Stimulated activated memory B cell treated with anti-CD40 and anti-IgM and Interleukin-4, amounts not matched to agents 10 μg/mL and 1 μg/mL and 100 μg/mL, for 72 hours (primary cell): ENCODE data around the gene PSD4.

ENCODE experiments used
- ATAC-seq: fragments of 150-1000 bp; cut with Tn5 transposase; 2 replicates; pipeline ENCODE4 v1.10.0; 2021
- H3K27ac Mint-ChIP-seq: one replicate; pipeline ENCODE4 v1.8.0; 2022; ENCODE audit warnings: mild to moderate bottlenecking, mixed read lengths
- H3K27me3 Mint-ChIP-seq: one replicate; pipeline ENCODE4 v1.8.0; 2022; ENCODE audit warnings: mixed read lengths
- H3K36me3 Mint-ChIP-seq: one replicate; pipeline ENCODE4 v1.8.0; 2022; ENCODE audit warnings: mixed read lengths
- H3K4me1 Mint-ChIP-seq: one replicate; pipeline ENCODE4 v1.8.0; 2022; ENCODE audit warnings: mixed read lengths
- H3K4me3 Mint-ChIP-seq: one replicate; pipeline ENCODE4 v1.8.0; 2022; ENCODE audit warnings: mild to moderate bottlenecking, moderate library complexity, mixed read lengths
- H3K9me3 Mint-ChIP-seq: one replicate; pipeline ENCODE4 v1.8.0; 2022; ENCODE audit warnings: mixed read lengths

PSD4 gene

DNA sequence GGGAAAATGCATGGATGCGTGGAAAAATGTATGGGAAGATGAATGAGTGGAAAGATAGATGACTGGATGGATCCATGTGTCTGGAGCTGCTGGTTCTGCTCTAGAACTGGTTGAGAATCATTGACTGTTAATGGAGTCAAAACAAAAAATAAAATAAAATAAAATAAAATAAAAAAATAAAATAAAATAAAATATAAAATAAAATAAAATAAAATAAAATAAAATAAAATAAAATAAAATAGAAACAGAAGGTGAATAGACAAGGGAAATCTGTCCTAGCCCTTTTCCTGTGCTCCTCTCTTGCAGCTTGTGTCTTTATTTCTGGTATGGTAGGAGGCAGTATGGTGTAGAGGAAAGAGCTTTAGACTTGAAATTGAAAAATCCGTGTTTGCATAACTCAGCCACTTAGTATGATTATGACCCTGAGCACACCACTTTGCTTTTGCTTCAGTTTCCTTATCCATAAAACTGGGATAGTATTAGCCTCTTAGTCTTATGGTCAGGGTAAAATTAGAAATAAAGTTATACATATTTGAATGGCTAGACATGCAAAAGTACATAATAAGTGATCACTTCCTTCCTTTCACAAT is 51.0 kb downstream of the PSD4 start:
- Mint-ChIP-seq H3K9me3 (no peaks in the 10 kb centered on the region), H3K4me3 (no peak overlapping the region), H3K27ac (no peak overlapping the region), H3K27me3 (no peaks in the 10 kb centered on the region), H3K36me3 (no peaks in the 10 kb centered on the region), H3K4me1 (no peaks in the 10 kb centered on the region)
- no peak for ATAC-seq

DNA sequence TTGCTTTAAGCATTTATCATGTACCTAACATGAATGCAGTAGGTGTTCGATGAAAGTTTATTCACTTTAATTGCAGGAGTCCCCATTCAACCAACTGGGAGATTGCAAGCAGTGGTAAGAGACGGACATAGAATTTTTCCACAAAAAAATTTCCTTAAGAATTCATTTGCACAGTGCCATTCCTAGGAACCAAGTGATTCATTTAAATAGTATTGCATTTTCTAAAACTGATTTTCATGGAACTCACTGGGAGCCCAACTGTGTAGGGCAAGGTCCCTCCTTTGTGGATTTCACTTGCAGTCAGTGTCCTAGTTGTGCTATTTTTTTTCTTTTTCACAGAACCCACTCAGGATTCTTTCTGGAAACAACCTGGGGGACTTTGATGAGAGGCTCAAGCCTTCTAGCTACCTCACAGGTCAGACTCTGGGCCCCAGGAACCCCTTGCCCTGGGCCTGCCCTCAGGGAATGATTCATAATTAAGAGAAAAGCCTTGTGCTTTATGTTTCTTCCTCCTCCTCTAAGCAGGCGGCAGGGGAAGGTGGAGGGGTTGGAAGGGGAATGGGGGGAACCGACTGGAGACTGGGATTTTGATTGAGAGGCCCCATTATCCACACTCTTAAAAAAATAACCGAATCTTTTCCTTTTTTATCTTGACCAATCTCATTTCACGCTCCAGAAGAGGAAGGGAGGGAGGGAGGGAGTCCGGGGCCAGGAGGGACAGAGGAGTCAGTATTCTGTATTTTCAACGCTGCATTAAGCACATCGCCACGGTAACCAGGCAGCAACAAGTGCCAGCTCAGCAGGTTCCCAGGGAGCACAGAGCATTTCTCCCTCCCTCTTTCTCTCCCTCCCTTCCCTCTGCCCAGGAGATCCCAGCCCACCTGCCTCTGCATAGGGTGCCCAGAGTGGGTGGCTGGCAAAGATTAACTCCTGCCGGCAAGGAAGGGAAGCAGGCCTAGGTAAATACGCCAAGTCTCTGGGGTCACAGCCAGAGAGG is 51.8 kb downstream of the PSD4 start:
- H3K27me3 Mint-ChIP-seq: no peaks in the 10 kb centered on the region
- peaks cover 4% of the 10 kb centered on the region for H3K4me1 Mint-ChIP-seq
- H3K4me3 Mint-ChIP-seq: no peak overlapping the region
- no peaks in the 10 kb centered on the region for H3K9me3 Mint-ChIP-seq
- no peak for ATAC-seq
- H3K27ac Mint-ChIP-seq: no peak overlapping the region
- H3K36me3 Mint-ChIP-seq: no peaks in the 10 kb centered on the region

DNA sequence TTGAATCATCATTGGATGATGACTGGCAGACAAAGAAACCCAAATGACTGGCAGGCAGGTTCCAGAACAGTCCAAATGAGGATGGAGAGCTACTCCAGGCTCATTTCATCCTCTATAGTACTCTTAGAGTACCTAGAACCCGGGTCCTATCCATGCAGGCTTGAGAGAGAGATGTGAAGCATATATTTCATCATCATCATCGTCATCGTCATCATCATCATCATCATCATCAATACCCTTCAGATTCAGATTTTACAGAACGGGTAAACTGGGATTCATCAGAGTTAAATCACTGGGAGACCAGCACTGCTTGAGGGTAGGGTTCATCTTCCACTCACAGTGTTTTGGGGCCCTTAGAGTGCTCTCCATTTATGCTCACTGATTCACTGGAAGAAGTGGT is 52.7 kb downstream of the PSD4 start:
- H3K9me3 Mint-ChIP-seq: no peaks in the 10 kb centered on the region
- no peak overlapping the region for H3K27ac Mint-ChIP-seq
- H3K27me3 Mint-ChIP-seq: no peaks in the 10 kb centered on the region
- H3K4me1 Mint-ChIP-seq: peaks cover 11% of the 10 kb centered on the region
- no peaks in the 10 kb centered on the region for H3K36me3 Mint-ChIP-seq
- H3K4me3 Mint-ChIP-seq: no peak overlapping the region
- no peak for ATAC-seq

DNA sequence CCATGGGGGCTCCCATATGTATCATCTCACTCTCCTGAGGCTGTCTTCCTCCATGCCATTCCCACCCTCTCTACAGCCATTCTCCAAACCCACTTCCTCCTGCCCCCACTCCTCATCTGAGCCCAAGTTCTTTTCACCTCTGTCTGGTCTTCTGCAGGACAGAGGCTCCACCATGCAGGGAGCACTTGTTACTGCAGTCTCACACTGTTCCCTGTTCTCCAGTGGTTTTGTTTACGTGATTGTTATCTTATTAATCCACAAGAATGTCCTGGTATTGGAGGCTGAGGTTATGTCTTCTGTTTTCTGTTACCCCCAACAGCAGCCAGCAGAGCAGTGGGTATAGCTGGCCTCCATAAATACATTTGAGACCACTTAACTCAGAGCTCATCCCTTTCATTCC is 53.5 kb downstream of the PSD4 start:
- no peaks in the 10 kb centered on the region for H3K36me3 Mint-ChIP-seq
- no peaks in the 10 kb centered on the region for H3K9me3 Mint-ChIP-seq
- H3K27me3 Mint-ChIP-seq: no peaks in the 10 kb centered on the region
- H3K4me1 Mint-ChIP-seq: peaks cover 11% of the 10 kb centered on the region
- H3K27ac Mint-ChIP-seq: no peak overlapping the region
- H3K4me3 Mint-ChIP-seq: no peak overlapping the region
- no peak for ATAC-seq

DNA sequence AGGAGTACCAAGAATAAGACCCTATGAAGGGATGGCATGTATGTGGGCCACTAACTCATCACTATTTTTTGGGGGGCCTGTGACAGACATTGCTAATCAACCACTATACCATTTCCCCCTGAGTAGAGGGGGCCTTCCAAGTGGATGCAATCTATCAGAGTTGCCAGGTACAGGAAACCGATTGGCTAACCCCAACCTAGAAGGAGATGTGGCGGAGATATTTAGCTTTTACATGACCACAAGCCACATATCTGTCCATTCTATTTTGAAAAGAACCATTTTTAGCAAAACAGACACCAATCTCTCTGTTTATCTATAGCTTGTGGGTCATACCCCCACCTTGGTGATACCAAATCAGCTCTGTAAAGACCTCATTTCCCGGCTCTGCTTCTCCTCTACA is 53.9 kb downstream of the PSD4 start:
- no peaks in the 10 kb centered on the region for H3K36me3 Mint-ChIP-seq
- H3K27ac Mint-ChIP-seq: no peak overlapping the region
- no peak for ATAC-seq
- peaks cover 11% of the 10 kb centered on the region for H3K4me1 Mint-ChIP-seq
- H3K4me3 Mint-ChIP-seq: no peak overlapping the region
- H3K9me3 Mint-ChIP-seq: no peaks in the 10 kb centered on the region
- no peaks in the 10 kb centered on the region for H3K27me3 Mint-ChIP-seq

DNA sequence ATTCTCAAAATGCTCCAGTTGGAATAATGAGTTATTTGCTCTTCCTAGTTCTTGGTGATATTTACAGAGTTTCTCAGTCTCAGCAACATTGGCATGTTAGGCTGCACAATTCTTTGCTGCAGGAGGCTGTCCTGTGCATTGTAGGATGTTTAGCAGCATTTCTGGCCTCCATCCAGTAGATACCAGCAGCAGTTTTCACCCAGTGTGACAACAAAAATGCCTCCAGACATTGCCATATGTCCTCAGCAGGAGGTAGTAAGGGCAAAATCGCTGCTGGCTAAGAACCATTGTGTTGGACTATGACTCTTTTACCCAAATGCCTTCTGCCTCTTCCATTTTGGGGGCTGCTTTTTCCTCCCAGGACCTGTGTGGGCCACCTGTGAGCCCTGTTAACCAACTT is 54.6 kb downstream of the PSD4 start:
- Mint-ChIP-seq H3K27me3 (no peaks in the 10 kb centered on the region), H3K4me3 (no peak overlapping the region), H3K36me3 (no peaks in the 10 kb centered on the region), H3K9me3 (no peaks in the 10 kb centered on the region), H3K27ac (no peak overlapping the region), H3K4me1 (peaks cover 11% of the 10 kb centered on the region)
- no peak for ATAC-seq

DNA sequence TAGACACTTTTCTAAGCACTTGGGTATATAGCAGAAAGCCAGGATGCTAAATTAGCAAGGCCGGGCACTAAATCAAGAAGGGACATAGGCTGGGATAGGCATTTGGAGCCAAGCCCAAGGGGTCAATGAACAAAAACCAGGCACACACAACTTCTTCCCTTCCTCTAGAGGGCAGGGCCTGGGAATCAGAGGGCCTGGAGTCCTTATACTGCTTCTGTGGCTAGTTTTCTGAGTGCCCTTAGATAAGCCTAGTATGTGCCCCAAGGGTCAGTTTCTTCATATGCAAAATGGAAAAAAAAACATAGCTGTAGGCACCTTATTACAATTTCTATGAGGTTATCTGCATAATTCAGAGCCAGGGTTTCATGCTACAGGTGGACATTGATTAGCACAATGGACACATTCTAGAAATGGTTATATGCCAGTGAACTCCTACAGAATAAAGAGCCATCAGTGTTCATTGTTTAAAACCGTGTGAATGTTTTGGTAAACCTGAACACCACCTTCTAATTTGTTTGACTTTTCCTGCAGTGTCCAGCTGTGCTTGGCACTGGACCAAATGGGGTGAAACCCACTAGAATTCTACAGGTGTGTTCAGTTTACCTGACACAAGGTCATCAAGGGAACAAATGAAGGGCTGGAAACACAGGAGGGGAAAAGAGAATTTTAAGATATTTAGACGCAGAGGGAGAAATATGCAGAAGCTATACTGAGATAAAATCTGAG is 55.4 kb downstream of the PSD4 start:
- H3K27me3 Mint-ChIP-seq: no peaks in the 10 kb centered on the region
- H3K36me3 Mint-ChIP-seq: no peaks in the 10 kb centered on the region
- no peak overlapping the region for H3K27ac Mint-ChIP-seq
- no peaks in the 10 kb centered on the region for H3K9me3 Mint-ChIP-seq
- ATAC-seq: no peak
- peaks cover 11% of the 10 kb centered on the region for H3K4me1 Mint-ChIP-seq
- no peak overlapping the region for H3K4me3 Mint-ChIP-seq

DNA sequence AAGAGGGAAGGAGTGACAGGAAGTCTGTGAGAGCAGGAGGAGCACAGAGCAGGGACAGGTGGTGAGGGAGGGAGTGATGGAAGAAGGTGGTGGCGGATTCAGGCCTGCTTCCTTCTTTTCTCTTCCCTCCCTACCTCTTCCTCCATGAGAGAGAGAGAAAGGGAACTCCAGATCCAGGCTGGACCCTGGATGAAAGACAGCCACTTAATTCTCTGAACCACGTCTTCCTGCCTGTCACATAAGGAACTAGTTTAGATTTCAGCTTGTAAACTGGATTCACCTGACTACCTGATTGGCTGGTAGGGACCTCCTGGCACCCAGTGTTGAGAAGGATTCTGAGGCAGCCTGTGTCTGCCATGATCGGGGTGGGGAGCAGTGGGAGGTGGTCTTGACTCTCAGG is 56.0 kb downstream of the PSD4 start:
- no peaks in the 10 kb centered on the region for H3K36me3 Mint-ChIP-seq
- no peaks in the 10 kb centered on the region for H3K9me3 Mint-ChIP-seq
- ATAC-seq: no peak
- peaks cover 12% of the 10 kb centered on the region for H3K4me1 Mint-ChIP-seq
- H3K27ac Mint-ChIP-seq: no peak overlapping the region
- H3K4me3 Mint-ChIP-seq: no peak overlapping the region
- H3K27me3 Mint-ChIP-seq: no peaks in the 10 kb centered on the region

DNA sequence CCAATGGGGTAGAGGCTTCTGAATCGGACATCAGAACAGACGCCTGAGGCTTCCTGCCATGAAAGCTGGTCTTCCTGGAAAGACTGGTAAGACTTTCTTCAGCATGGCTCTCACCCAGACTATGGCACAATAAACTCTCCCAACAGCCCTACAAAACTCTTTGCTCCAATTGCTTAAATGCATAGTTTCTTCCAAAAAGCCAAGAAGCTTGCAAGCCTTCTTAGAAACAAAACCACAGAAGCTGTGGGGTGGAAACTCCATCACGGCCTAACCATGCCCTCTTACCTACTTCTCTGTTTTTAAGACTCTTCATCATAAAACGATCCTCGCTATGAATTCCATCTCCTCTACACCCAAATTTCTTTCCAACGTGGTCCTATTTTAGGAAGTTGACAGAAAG is 56.8 kb downstream of the PSD4 start:
- H3K9me3 Mint-ChIP-seq: no peaks in the 10 kb centered on the region
- H3K4me3 Mint-ChIP-seq: no peak overlapping the region
- no peak for ATAC-seq
- no peak overlapping the region for H3K27ac Mint-ChIP-seq
- no peaks in the 10 kb centered on the region for H3K36me3 Mint-ChIP-seq
- no peaks in the 10 kb centered on the region for H3K27me3 Mint-ChIP-seq
- peaks cover 16% of the 10 kb centered on the region for H3K4me1 Mint-ChIP-seq

DNA sequence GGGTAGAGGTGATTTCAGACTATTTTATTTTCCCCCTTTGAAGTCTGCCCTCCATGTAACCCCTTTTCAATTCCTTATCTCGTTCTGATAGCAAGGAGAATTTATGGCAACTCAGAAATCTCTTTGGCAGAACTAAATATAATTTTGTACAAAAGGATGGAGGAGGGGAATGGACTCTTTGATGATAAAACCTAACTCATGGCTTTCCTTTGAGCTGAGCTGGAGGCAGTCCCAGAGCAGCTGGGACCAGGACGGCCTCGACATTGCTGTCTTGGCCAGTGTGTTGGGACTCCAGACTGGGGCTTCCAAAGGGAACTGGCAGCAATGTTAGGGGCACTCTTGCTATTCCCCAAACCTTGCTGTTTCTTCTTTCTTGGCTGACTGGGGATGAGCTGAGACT is 57.3 kb downstream of the PSD4 start:
- ATAC-seq: no peak
- Mint-ChIP-seq H3K4me3 (no peak overlapping the region), H3K36me3 (no peaks in the 10 kb centered on the region), H3K9me3 (no peaks in the 10 kb centered on the region), H3K4me1 (peaks cover 16% of the 10 kb centered on the region), H3K27ac (no peak overlapping the region), H3K27me3 (no peaks in the 10 kb centered on the region)

DNA sequence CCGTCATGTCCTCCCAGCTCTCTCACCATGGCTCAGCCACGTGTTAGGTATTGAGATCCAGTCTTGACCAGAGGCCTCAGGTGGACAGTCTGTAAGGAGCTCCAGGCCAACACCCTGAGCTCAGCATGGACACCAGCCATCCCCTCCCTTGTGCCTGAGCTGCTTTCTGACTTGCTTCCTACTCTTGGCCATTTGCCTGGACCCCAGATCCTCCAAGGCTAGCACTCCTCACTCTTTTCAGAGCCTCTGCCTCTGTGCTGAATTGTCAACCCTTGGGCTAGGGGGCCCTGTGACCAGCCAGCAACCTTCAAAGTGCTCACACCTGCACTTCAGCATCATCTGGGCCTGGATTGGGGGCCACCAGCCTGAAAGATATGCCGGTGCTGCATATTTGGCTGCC is 58.4 kb downstream of the PSD4 start:
- H3K4me3 Mint-ChIP-seq: no peak overlapping the region
- no peaks in the 10 kb centered on the region for H3K9me3 Mint-ChIP-seq
- no peak for ATAC-seq
- no peaks in the 10 kb centered on the region for H3K36me3 Mint-ChIP-seq
- peaks cover 23% of the 10 kb centered on the region for H3K4me1 Mint-ChIP-seq
- H3K27me3 Mint-ChIP-seq: no peaks in the 10 kb centered on the region
- no peak overlapping the region for H3K27ac Mint-ChIP-seq

DNA sequence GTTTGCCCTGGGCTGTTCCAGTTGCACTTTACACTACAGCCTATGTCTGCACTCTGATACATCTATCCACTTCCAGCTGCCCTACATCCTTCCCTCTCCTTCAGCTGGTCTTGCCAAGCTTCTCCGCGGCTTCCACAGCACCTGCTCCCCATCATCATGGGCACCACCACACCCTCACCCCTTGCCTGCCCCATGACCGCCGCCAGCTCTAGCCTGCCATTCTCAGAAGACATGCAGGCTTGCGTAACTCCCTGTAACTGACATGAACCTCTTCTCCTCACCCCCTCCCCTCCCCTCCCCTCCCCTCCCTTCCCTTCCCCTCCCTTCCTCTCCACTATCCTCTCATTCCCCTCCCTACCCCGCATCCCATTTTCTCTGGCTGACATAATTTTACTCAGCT is 59.0 kb downstream of the PSD4 start:
- H3K27me3 Mint-ChIP-seq: no peaks in the 10 kb centered on the region
- H3K27ac Mint-ChIP-seq: no peak overlapping the region
- no peaks in the 10 kb centered on the region for H3K9me3 Mint-ChIP-seq
- peaks cover 23% of the 10 kb centered on the region for H3K4me1 Mint-ChIP-seq
- ATAC-seq: no peak
- H3K36me3 Mint-ChIP-seq: no peaks in the 10 kb centered on the region
- H3K4me3 Mint-ChIP-seq: no peak overlapping the region

DNA sequence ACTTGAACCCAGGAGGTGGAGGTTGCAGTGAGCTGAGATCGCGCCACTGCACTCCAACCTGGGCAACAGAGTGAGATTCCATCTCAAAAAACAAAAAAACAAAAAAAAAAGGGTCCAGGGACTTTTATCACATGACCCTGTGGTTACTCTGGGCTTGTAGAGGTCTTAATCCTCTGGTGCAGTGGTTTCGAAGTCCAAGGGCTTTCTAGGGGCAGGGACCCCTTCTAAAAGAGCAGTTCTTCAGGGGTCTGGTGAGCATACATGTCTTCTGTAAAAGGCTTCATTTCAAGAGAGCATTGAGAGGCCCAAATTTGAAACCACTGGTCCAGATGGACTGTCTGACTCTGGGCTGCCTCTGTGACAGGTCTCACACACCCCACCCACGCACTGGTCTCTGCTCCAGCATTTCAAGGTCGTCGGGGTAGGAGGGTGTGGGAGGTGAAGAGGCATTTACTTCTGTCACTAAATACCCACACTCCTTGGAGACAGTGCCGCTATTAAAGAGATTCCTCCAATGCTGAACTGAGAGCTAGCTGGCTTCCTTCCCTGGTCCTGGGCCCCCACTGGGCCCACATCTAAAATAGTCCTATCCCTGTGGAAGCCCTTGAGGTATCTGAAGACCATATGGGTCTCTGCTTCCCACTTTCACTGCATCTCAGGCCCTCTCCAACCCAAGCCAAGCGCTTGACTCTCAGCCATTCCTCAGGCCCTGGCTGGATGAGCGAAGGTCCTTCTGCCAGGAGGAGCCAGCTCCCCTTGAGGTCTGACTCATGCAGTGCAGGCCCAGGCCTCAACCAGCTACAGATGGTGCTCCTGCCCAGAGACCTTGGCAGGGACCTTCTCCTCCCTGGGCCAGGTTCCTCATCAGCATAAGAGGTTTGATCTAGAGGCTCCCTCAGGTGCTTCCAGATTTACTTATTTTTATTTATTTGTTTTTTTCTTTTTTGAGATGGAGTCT is 60.1 kb downstream of the PSD4 start:
- ATAC-seq: no peak
- Mint-ChIP-seq H3K4me1 (peaks cover 23% of the 10 kb centered on the region), H3K27me3 (no peaks in the 10 kb centered on the region), H3K4me3 (peak overlapping the region; percentile 11), H3K36me3 (no peaks in the 10 kb centered on the region), H3K27ac (no peak overlapping the region), H3K9me3 (no peaks in the 10 kb centered on the region)

DNA sequence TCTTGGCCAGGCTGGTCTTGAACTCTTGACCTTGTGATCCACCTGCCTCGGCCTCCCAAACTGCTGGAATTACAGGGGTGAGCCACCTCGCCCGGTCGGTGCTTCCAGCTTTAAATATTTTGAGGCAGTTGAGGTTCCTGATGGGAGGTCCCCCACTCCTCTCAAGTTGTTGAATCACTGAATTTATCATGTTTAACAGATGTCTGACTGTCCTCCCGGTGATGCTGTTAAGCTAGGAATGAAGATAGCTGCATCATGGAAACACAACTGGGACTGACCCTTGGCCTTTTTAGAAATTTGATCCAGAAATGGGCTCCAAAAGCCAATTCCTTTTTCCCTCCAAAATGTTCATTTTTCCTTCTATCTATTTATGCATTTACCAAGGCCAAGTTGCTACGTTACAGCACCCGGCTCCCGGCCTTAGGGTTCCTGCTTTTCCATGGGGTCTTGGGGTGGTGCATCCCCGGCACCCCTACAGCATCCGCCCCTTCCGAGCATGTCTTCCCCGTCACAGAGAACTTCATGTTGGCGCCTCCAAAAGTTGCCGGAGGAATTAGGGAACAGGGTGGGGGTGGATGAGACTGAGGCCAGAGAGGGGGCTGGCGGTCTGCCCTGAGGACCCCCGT is 61.1 kb downstream of the PSD4 start:
- peak; percentile 28 for ATAC-seq
- Mint-ChIP-seq H3K4me3 (peak overlapping the region; percentile 86), H3K27me3 (no peaks in the 10 kb centered on the region), H3K9me3 (no peaks in the 10 kb centered on the region), H3K4me1 (peaks cover 23% of the 10 kb centered on the region), H3K36me3 (no peaks in the 10 kb centered on the region), H3K27ac (peak overlapping the region; percentile 94)
